ENCODE measurements around the gene SYT2. TPM values are rescaled to one million over a fixed set of nuclear protein-coding genes. Genes with fewer than 3 reads are reported as not detected.
"Not testable (repeated sequence)": the region's sequence is repeated elsewhere in the genome, so short reads cannot be mapped to it uniquely, and the experiment has no call there.

SYT2 gene
- total RNA-seq, 2 donors from 2014 or later, result not detected

GRCh38 chr1:202584707-202585589 is 125.3 kb downstream of the SYT2 start:
- DNase-seq (ENCODE audit: low spot score in 2 of 2), result no peak
- ATAC-seq, result no peak
- peaks cover 0 to 17% of the 10 kb centered on the region in 2 donors for H3K36me3 Mint-ChIP-seq

GRCh38 chr1:202582350-202582749 is 127.9 kb downstream of the SYT2 start:
- not testable (repeated sequence) for H3K27ac Mint-ChIP-seq; H3K9me3 Mint-ChIP-seq; DNase-seq (ENCODE audit: low spot score in 2 of 2); ATAC-seq
- H3K36me3 Mint-ChIP-seq, result peaks cover 0 to 17% of the 10 kb centered on the region in 2 donors

More at GRCh38 chr1:202584707-202585589, 125.3 kb downstream of the SYT2 start:
- no peaks in the 10 kb centered on the region for H3K9me3 Mint-ChIP-seq
- peak overlapping the region in 1 of 2 donors; percentile 7 for H3K27ac Mint-ChIP-seq

DNA sequence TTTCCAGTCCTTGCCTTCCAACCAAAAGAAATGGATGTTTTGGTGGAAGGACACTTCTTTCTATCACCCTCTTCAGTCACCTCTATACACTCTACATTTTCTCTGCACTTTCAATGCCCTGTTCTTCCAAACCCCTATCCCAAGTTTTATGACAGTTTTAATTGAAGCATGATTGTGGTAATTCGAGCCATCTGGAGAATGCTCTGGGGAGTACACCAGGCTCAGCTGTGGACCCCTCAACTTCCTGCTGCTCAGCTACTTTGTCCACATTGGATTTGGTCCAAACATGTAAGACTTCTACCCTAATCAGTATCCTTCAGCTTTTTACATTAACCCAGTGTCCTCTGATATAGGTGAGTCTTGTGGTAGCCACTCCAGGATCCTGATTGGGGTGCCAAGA is 129.6 kb downstream of the SYT2 start:
- no peak for ATAC-seq
- Mint-ChIP-seq H3K27ac (peak overlapping the region in 1 of 2 donors; percentile 67), H3K9me3 (no peaks in the 10 kb centered on the region), H3K36me3 (peaks cover 0 to 17% of the 10 kb centered on the region in 2 donors)
- DNase-seq (ENCODE audit: low spot score in 2 of 2), result no peak

DNA sequence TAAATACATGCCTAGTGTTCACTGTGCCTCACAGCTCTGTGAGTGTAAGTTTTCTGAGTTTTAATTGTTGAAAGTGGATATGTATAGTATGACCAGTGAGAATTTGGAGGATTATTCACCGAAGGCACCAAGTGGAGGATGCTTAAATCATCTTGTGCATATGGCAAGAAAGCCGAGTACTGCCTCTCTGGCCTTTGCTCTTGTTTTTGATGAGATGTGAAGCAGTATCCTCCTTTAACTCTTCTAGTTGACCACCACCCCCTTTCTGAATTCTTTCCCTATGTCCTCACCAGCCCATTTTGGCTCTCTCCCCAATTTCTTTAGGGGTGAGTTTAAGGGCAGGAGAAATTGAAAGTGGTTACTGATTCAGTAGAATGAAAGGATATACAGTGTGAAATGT is 130.4 kb downstream of the SYT2 start:
- ATAC-seq (no peak), DNase-seq (ENCODE audit: low spot score in 2 of 2) (no peak)
- Mint-ChIP-seq H3K27ac (no peak overlapping the region), H3K36me3 (peaks cover 0 to 17% of the 10 kb centered on the region in 2 donors), H3K9me3 (no peaks in the 10 kb centered on the region)

DNA sequence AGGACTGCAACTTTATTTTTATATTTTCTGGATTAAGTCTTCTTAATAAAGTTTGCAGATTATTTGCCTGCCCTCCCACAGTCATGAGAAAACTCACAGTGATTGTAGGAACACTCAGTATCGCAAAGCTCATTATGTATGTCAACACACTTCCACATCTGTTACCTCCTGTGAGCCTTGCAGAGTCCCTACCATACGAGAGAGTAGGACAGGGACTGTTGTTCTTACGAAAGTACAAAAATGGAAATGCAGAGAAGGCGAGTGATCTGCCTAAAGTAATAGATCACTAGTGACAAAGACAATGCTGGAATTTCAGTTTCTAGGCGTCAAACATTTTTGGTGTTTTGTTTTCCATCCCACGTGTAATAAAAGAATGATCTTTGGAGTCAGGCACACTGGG is 131.7 kb downstream of the SYT2 start:
- no peak overlapping the region for H3K27ac Mint-ChIP-seq
- H3K36me3 Mint-ChIP-seq, result peaks cover 0 to 17% of the 10 kb centered on the region in 2 donors
- ATAC-seq (no peak), DNase-seq (ENCODE audit: low spot score in 2 of 2) (no peak)
- no peaks in the 10 kb centered on the region for H3K9me3 Mint-ChIP-seq

- Mint-ChIP-seq H3K36me3 (peaks cover 0 to 17% of the 10 kb centered on the region in 2 donors), H3K9me3 (no peaks in the 10 kb centered on the region)
- ATAC-seq, result no peak
Observed at GRCh38 chr1:202578001-202578504, 132.2 kb downstream of the SYT2 start.

GRCh38 chr1:202577381-202577780 is 132.9 kb downstream of the SYT2 start:
- no peak for DNase-seq (ENCODE audit: low spot score in 2 of 2)
- ATAC-seq, result no peak
- Mint-ChIP-seq H3K9me3 (no peaks in the 10 kb centered on the region), H3K27ac (no peak overlapping the region), H3K36me3 (peaks cover 0 to 17% of the 10 kb centered on the region in 2 donors)

More at GRCh38 chr1:202578001-202578504, 132.2 kb downstream of the SYT2 start:
- H3K27ac Mint-ChIP-seq, result no peak overlapping the region
- no peak for DNase-seq (ENCODE audit: low spot score in 2 of 2)

DNA sequence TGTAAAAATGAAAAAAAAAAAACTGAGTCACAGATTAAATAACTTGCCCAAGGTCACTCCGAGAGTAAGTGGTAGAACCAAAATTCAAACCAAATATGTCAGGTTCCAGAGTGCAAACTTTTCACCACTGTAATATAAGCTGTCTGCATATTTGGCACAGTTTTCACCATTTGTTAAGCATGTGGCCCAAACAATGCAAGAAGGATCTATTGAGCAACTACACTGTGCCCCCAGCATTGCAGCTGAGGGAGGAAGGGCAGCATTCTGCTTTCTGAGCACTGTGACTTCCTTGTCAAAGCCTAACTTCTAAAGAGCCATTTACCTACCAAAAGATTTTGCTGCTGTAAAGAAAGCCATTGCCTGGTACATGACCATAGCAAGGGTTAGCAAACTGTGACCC is 133.4 kb downstream of the SYT2 start:
- Mint-ChIP-seq H3K9me3 (no peaks in the 10 kb centered on the region), H3K27ac (no peak overlapping the region), H3K36me3 (peaks cover 0 to 13% of the 10 kb centered on the region in 2 donors)
- DNase-seq (ENCODE audit: low spot score in 2 of 2), result no peak
- no peak for ATAC-seq

DNA sequence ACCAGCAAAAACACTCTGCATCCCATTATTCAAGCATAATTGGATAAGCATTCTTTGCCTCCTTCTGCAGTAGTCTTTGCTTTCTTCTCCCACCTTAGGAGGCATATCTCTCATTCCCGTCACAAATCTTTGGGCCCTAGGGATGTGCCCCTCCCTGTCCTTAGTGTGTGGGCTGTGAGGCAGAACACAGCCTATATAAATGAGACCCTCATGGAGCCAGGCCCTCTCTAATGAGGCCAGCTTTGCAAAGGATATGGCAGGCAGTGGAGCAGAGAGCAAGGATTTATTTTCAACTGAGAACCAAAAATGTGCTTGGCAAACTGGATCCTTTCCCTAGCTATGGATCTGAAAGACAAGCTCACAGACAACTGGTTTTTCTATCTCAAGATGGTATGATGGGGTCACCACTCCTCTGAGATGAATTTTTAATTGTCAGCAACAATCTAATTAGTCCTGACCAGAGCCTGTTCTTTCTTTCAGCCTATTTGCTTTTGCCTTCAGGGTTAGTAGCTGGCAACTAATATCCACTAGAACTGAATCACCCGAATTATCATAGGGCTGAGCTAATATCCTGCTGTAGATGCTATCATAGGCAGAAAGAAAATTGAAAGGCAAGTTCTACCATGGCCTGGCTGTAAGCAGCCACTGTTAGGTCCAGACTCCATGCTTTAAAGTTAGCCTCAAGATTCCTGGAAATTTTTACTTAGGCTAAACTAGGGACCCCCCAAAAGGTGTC is 134.2 kb downstream of the SYT2 start:
- H3K36me3 Mint-ChIP-seq, result peaks cover 0 to 6% of the 10 kb centered on the region in 2 donors
- no peaks in the 10 kb centered on the region for H3K9me3 Mint-ChIP-seq
- H3K27ac Mint-ChIP-seq, result no peak overlapping the region
- ATAC-seq, result no peak
- no peak for DNase-seq (ENCODE audit: low spot score in 2 of 2)

DNA sequence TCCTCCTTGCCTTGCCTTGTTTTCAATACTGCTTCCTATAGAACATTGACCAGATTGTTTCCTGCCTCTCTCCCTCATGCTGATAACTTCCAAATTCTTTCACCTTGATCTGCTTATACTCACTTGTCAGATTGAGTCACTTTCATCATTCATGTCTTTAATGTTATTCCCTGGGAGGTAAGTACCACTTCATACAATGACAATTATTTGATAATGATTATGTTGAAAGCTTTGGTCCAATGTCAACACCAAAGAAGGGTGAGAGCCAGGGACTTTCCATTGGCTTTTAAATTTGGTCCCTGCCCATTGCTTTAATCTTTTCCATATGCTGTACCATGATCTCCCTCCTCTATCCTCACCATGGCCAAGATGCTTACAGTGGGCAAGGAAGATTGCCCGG is 137.4 kb downstream of the SYT2 start:
- DNase-seq (ENCODE audit: low spot score in 2 of 2) (no peak), ATAC-seq (no peak)
- Mint-ChIP-seq H3K36me3 (no peaks in the 10 kb centered on the region), H3K9me3 (no peaks in the 10 kb centered on the region), H3K27ac (no peak overlapping the region)

- H3K36me3 Mint-ChIP-seq, result no peaks in the 10 kb centered on the region
- no peaks in the 10 kb centered on the region for H3K9me3 Mint-ChIP-seq
- ATAC-seq, result peak in 1 of 2 donors; percentile 46
- H3K27ac Mint-ChIP-seq, result no peak overlapping the region
- DNase-seq (ENCODE audit: low spot score in 2 of 2), result peak in 1 of 2 donors; percentile 36
Observed at GRCh38 chr1:202571719-202572339, 138.4 kb downstream of the SYT2 start.

DNA sequence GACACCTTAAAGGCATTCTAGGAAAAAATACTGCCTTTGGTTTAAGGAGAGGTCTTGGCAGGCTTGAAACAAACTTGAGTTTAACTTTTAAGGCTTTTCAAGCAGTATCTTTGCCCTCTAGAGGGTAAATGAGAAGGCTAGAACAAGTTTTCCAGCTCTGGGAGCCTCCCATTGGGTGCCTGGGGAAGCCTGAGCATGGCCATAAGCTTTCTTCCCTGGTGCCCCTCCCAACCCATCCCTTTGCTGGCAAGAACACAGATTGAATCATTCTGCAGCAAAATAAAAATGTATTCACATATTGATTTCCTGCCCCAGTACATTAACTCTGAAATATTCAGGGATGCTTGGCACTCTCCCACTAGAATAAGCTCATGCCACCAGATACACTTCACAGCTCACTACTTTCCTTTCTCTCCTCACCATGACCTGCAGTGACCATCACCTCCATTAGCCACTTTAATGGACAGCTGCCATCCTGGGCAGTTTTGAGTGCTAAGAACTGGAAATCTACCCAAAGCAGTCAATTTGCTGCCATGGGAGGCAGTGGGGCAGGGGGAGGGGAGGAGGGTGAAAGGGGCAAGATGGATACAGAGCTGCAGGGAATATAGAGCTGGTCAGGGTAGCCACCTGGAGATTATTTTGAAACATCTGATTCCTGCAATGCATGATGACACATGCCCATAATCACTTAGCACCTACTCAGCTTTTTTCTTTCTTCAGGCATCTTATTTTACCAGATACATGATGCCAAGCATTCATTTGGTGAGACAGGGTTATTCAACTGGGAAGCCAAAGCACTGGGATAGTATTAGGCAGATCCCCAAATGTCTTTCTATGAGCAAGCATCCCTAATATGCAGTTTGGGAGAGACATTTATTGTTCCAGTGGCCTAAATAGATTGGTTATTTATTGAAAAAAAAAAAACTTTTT is 140.6 kb downstream of the SYT2 start:
- ATAC-seq, result no peak
- DNase-seq (ENCODE audit: low spot score in 2 of 2), result no peak
- H3K36me3 Mint-ChIP-seq, result no peaks in the 10 kb centered on the region

DNA sequence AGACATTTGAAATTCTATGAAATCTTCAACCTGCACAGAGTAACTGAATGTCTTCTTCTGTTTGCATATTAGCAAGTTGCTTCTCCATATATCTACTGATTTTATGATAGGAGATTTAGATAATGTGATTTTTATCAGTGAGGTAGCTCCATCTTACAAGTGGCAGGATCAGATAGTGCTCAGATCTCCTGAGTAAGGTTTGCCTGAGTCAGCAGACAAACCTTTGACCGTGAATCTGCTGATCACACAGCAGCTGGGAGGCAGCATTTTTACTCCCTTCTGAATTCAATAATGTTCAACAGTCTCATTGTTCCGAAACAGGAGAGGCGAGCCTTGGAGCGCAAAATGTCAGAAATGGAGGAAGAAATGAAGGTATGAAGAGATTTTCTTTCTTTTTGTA is 141.4 kb downstream of the SYT2 start:
- no peak overlapping the region for H3K27ac Mint-ChIP-seq
- ATAC-seq (no peak), DNase-seq (ENCODE audit: low spot score in 2 of 2) (no peak)
- H3K36me3 Mint-ChIP-seq, result no peaks in the 10 kb centered on the region
- H3K9me3 Mint-ChIP-seq, result no peaks in the 10 kb centered on the region

More for the DNA sequence above, 140.6 kb downstream of the SYT2 start:
- Mint-ChIP-seq H3K27ac (no peak overlapping the region), H3K9me3 (no peaks in the 10 kb centered on the region)

- Mint-ChIP-seq H3K9me3 (no peaks in the 10 kb centered on the region), H3K36me3 (no peaks in the 10 kb centered on the region), H3K27ac (no peak overlapping the region)
- DNase-seq (ENCODE audit: low spot score in 2 of 2), result no peak
- no peak for ATAC-seq
Observed at GRCh38 chr1:202568410-202568809, 141.8 kb downstream of the SYT2 start.

DNA sequence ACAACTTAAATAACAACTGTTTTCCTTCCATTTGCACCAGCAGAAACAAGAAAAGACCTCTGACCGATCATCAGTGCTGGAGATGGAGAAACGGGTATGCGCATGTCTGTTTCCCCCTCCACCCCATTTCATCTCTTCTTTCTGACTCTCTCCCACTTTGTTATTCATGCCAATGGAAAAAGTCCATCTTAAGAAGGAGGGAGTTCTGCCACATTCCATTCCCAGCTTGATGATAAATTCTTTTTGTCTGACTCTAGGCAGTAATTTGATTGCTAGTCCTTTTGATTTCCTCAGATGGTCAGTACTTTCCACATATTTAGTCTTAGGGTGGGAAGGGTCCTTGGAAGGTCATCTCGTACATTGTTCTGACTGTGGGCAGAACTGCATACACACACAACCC is 142.5 kb downstream of the SYT2 start:
- H3K9me3 Mint-ChIP-seq, result no peaks in the 10 kb centered on the region
- H3K27ac Mint-ChIP-seq, result no peak overlapping the region
- H3K36me3 Mint-ChIP-seq, result no peaks in the 10 kb centered on the region
- ATAC-seq, result no peak
- DNase-seq (ENCODE audit: low spot score in 2 of 2), result no peak

Measured in activated naive CD4-positive, alpha-beta T cell treated with anti-CD3 and anti-CD28 coated beads, Interleukin-2, amount 50 U/mL, for 72 hours (primary cell).